ENCODE data around the gene ANK3.

ANK3 gene

DNA sequence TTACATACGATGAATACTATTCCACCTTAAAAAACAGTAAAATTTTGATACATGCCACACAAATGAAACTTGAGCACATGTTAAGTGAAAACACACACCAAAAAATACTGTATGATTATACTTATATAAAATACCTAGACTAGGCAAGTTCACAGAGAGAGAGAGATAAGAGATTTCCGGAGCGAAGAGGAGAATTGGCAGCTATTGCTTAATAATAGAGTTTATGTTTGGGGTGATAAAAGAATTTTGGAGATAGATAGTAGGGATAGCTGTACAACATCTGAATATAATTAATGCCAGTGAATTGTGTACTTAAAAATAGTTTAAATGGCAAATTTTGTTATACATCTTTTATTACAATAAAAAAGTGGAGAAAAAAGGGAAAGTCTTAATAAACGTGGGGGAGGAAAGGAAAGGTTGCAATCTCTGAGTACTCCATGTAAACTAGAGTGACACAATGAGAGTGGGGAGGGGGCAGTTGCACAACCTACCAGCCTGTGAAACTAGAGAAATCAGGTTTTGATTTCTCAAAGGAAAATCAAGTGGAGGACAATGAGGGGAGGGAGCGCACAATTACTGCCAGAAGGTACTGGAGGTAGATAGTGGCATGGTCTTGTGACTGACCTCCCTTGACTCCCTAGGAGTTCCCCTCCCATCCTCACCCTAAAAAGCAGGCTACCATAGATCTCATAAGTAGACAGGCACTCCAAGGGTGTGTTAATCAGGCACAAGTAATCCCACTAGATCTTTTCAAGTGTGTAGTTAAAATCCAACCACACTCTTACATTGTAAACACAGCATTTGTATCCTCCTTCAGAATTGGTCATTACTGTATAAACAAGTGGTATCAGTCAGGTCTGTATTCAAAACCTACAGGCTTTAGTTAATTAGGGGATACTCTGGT lies 31.6 kb upstream of the ANK3 start:
- no peaks in the 10 kb centered on the region for H3K4me1 Mint-ChIP-seq (ENCODE audit: low read depth)
- no peak overlapping the region for H3K4me3 Mint-ChIP-seq
- no peak overlapping the region for H3K27ac Mint-ChIP-seq
- no peaks in the 10 kb centered on the region for H3K36me3 Mint-ChIP-seq
- H3K27me3 Mint-ChIP-seq: peaks cover 1% of the 10 kb centered on the region
- no peaks in the 10 kb centered on the region for H3K9me3 Mint-ChIP-seq (ENCODE audit: low read depth)

DNA sequence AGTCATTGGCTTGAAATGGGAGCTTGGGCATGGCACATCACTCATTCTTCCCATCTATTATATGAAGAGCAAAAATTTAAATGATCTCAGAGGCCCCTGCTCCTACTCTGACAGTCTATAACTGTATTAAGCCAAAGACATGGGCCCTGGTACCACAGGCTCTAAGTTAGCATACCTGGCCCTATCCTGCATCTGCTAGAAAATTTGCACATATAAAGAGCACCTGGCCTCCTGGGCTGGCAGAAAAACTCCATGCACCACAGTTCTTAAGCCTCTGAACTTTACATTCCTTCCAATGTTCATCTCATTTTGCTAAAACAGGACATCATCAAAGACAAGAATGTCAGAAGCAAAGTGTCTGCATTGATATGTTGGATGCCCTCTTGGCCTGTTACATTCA lies 29.6 kb upstream of the ANK3 start:
- H3K9me3 Mint-ChIP-seq (ENCODE audit: low read depth): no peaks in the 10 kb centered on the region
- no peaks in the 10 kb centered on the region for H3K36me3 Mint-ChIP-seq
- no peak overlapping the region for H3K27ac Mint-ChIP-seq
- peaks cover 2% of the 10 kb centered on the region for H3K27me3 Mint-ChIP-seq
- H3K4me3 Mint-ChIP-seq: no peak overlapping the region
- no peaks in the 10 kb centered on the region for H3K4me1 Mint-ChIP-seq (ENCODE audit: low read depth)

DNA sequence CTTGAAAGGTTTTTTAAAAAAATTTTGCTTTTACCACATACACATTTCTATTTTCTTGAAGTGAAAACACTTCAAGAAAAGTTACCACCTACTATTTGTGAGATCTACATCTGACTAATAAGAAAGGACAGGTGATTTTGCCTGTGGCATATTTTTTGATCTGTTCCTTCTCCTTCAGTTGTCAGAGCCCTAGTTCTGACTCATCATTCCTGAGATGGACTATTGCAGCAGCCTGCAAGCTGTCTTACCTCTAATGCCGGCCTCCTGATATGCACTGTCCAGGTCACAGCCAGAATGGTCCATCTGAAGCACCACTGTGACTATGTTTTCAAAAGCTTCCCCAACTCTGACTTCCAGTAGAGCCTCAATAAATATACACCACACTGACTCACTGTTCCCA lies 28.2 kb upstream of the ANK3 start:
- H3K27ac Mint-ChIP-seq: no peak overlapping the region
- no peaks in the 10 kb centered on the region for H3K9me3 Mint-ChIP-seq (ENCODE audit: low read depth)
- H3K27me3 Mint-ChIP-seq: peaks cover 4% of the 10 kb centered on the region
- no peaks in the 10 kb centered on the region for H3K36me3 Mint-ChIP-seq
- no peaks in the 10 kb centered on the region for H3K4me1 Mint-ChIP-seq (ENCODE audit: low read depth)
- H3K4me3 Mint-ChIP-seq: no peak overlapping the region

DNA sequence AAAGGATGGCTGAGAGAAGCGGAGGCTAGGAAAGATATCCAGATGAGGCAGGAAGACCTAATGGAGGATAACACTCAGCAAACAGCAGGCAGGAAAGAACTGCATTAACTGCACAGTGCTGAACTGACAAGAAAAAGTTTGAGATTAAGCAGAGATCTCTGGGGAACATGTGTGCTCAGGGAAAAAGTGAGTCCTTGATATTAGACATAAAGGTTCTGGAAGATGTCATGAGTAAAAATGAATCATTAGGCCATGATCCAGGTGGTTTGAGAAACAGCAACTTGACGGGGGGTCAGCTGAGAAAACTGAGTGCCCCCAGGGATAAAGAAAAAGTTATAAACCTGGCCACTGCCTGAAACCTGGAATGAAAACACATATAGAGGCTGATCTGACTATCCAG lies 27.3 kb upstream of the ANK3 start:
- no peaks in the 10 kb centered on the region for H3K36me3 Mint-ChIP-seq
- no peaks in the 10 kb centered on the region for H3K9me3 Mint-ChIP-seq (ENCODE audit: low read depth)
- H3K27ac Mint-ChIP-seq: no peak overlapping the region
- H3K4me3 Mint-ChIP-seq: no peak overlapping the region
- H3K27me3 Mint-ChIP-seq: peaks cover 5% of the 10 kb centered on the region
- H3K4me1 Mint-ChIP-seq (ENCODE audit: low read depth): no peaks in the 10 kb centered on the region

DNA sequence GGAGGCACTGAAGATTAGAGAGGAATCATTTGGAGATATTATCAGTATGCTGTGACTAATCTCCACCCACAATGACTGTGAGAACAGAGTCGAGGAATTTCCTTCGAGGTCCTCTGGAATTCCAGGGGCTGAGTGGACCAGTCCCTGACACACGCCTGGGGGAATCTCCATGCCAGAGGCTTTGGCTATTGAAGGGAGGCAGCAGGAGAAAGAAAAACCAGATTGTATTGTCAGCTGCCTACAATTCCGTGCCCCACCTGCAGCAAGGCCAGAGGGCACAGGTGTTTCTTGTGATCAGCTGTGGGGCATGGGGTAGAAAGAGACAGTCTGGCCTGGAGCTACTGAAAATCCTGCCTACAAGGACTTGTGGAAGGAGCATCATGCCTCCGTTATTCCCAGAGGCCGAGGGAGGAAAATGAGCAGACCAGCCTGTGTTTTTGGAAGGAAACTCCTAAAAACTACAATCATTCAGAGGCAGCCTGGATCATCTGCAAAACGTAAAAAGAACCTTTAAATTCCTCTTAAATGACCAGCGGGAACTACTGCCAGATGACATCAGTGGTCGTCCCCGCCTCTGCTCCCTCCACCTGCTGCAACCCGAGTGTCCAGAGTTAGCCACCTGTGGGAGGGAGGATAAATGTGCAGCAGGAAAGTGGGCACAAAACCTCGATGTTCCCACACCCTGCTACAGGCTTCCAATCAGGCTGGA lies 25.4 kb upstream of the ANK3 start:
- Mint-ChIP-seq H3K36me3 (no peaks in the 10 kb centered on the region), H3K27ac (no peak overlapping the region), H3K4me1 (ENCODE audit: low read depth) (no peaks in the 10 kb centered on the region), H3K9me3 (ENCODE audit: low read depth) (no peaks in the 10 kb centered on the region), H3K4me3 (no peak overlapping the region), H3K27me3 (peaks cover 5% of the 10 kb centered on the region)

DNA sequence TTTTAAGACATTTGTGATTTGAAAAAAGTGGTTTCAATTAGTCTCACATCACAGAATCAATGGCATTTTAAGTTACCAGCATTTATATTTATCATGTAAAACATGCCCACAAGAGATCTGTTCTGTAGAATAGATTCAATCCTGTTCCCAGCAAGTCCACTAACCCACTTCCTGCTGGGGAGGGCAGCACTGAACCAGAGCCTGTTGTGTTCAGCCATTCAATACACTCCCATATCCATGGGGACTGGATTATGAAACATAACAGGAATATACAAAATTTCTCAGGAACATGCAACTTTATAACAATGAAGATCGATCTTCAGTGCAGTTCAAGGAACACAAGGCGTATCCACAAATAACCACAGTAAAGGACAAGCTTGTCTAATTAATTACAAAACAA lies 24.4 kb upstream of the ANK3 start:
- Mint-ChIP-seq H3K27ac (no peak overlapping the region), H3K9me3 (ENCODE audit: low read depth) (no peaks in the 10 kb centered on the region), H3K4me1 (ENCODE audit: low read depth) (no peaks in the 10 kb centered on the region), H3K27me3 (peaks cover 5% of the 10 kb centered on the region), H3K36me3 (peaks cover 3% of the 10 kb centered on the region), H3K4me3 (no peak overlapping the region)

DNA sequence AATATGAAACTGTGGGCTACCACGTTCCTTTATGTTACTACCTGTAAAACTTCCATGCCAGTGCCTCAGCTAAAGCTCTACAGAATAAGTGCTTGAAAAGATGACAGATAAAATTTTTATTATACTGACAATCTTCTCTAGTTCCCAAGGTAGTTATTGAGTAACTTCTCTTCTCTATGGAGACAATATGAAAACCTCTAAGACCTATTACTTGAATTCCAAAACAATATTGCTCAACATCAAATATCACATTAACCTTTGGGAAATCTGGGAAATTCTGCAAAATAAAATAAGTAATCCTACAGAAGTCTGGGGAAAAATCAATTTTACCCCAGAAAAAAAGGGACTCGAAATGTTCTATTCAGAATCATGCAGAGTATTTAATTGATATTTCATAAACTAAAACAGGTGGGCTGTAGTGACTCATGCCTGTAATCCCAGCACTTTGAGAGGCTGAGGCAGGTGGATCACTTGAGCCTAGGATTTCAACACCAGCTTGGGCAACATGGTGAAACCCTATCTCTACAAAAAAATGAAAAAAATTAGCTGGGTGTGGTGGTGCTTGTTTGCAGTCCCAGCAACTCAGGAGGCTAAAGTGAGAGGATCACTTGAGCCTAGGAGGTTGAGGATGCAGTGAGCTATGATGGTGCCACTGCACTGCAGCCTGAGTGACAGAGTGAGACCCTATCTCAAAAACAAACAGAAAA lies 23.8 kb upstream of the ANK3 start:
- H3K36me3 Mint-ChIP-seq: peaks cover 3% of the 10 kb centered on the region
- H3K4me3 Mint-ChIP-seq: no peak overlapping the region
- H3K27ac Mint-ChIP-seq: no peak overlapping the region
- H3K27me3 Mint-ChIP-seq: peaks cover 5% of the 10 kb centered on the region
- H3K4me1 Mint-ChIP-seq (ENCODE audit: low read depth): no peaks in the 10 kb centered on the region
- H3K9me3 Mint-ChIP-seq (ENCODE audit: low read depth): no peaks in the 10 kb centered on the region

DNA sequence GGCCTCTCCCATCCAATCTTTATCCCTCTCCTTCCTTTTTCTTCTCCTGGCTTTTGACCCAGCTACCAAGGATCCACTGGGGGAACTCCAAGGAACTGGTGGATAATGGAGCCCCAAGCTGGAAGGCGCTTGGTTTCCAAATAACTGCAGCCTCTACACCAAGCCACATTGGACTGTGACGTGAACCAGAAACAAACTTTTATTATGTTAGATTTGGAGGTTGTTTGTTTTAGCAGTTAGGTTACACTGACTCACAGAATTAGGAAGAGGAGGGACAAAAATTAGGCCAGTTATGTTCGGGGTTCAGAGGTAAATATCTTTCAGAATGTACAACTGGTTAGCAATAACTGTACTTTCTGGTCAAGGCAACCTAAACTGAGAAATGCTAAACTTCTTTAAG lies 21.3 kb upstream of the ANK3 start:
- Mint-ChIP-seq H3K27ac (no peak overlapping the region), H3K9me3 (ENCODE audit: low read depth) (no peaks in the 10 kb centered on the region), H3K27me3 (peaks cover 5% of the 10 kb centered on the region), H3K4me3 (no peak overlapping the region), H3K4me1 (ENCODE audit: low read depth) (no peaks in the 10 kb centered on the region), H3K36me3 (peaks cover 3% of the 10 kb centered on the region)

DNA sequence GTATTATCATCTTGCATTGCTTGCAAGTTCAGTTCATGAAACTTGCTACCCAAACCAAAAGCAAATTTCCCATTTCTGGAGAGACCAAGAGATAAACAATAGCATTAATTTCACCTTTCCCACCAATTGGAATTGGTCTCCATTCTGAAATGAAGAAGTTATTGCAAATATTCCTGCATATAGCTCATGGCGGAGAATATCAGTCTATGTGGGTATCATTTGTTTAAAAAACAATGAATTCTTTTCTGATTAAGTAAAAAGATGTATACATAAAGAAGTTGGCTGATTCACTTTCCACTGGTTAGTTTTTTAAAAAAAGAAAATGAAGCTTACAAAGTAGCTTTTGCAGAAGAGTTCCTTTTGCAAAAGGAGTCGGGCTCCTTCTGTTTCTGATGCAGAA lies 19.5 kb upstream of the ANK3 start:
- Mint-ChIP-seq H3K27me3 (peaks cover 3% of the 10 kb centered on the region), H3K36me3 (peaks cover 3% of the 10 kb centered on the region), H3K4me1 (ENCODE audit: low read depth) (no peaks in the 10 kb centered on the region), H3K4me3 (no peak overlapping the region), H3K9me3 (ENCODE audit: low read depth) (no peaks in the 10 kb centered on the region), H3K27ac (no peak overlapping the region)

DNA sequence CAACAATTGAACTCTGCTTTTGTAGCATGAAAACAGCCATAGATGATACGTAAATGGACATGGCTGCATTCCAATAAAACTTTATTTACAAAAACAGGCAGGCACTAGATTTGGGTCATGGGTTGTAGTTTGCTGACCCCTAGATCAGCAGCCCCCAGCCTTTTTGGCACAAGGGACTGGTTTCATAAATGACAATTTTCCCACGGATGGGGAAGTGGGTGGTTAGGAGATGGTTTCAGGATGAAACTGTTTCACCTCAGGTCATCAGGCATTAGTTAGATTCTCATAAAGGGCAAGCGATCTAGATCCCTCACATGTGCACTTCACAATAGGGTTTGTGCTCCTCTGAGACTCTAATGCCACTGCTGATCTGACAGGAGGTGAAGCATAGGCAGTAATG lies 16.5 kb upstream of the ANK3 start:
- H3K4me1 Mint-ChIP-seq (ENCODE audit: low read depth): no peaks in the 10 kb centered on the region
- no peaks in the 10 kb centered on the region for H3K9me3 Mint-ChIP-seq (ENCODE audit: low read depth)
- H3K4me3 Mint-ChIP-seq: no peak overlapping the region
- no peaks in the 10 kb centered on the region for H3K27me3 Mint-ChIP-seq
- no peak overlapping the region for H3K27ac Mint-ChIP-seq
- peaks cover 3% of the 10 kb centered on the region for H3K36me3 Mint-ChIP-seq

DNA sequence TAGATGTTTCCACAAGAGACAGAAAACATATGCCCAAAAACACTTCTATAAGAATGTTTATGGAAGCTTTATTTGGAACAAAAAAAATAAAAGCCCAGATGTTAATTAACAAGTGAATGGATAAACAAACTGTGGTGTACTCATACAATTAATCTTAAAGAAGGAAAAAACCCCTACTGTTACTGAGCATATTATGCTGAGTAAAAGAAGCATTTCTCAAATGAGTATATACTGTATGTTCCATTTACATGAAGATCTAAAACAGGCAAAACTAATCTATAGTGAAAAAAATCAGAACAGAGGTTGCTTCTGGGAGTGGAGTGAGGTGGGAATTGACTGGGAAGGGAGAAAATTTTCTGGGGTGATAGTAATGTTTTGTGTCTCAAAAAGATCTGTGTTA lies 15.5 kb upstream of the ANK3 start:
- no peaks in the 10 kb centered on the region for H3K9me3 Mint-ChIP-seq (ENCODE audit: low read depth)
- H3K4me3 Mint-ChIP-seq: no peak overlapping the region
- H3K27ac Mint-ChIP-seq: no peak overlapping the region
- peaks cover 3% of the 10 kb centered on the region for H3K36me3 Mint-ChIP-seq
- H3K27me3 Mint-ChIP-seq: no peaks in the 10 kb centered on the region
- H3K4me1 Mint-ChIP-seq (ENCODE audit: low read depth): no peaks in the 10 kb centered on the region

DNA sequence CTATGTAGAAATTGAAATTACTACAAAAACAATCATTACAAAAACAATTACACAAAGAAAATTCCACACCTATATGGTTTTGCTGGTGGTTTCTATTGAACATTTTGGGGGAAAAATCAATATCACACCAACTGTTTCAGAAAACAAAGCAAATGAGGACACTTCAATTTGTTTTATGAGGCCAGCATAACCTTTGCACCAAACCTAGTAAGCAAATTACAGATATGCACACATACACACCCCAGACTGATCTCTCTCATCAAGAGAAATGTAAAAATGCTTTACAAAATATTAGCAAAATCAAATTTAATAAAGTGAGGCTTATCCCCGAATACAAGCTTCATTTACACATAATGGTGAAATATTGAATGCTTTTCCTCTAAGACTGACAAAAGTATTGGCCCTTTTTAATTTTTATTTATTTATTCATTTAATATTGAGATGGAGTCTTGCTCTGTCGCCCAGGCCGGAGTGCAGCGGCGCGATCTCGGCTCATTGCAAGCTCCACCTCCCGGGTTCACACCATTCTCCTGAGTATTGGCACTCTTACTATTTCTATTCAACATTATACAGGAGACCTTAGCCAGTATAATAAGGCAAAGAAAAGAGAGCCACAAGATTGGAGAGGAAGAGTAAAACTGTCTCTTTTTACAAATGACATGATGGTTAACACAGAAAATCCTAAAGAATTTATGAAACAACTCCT lies 13.6 kb upstream of the ANK3 start:
- Mint-ChIP-seq H3K4me1 (ENCODE audit: low read depth) (no peaks in the 10 kb centered on the region), H3K36me3 (no peaks in the 10 kb centered on the region), H3K27ac (no peak overlapping the region), H3K9me3 (ENCODE audit: low read depth) (no peaks in the 10 kb centered on the region), H3K4me3 (no peak overlapping the region), H3K27me3 (no peaks in the 10 kb centered on the region)

DNA sequence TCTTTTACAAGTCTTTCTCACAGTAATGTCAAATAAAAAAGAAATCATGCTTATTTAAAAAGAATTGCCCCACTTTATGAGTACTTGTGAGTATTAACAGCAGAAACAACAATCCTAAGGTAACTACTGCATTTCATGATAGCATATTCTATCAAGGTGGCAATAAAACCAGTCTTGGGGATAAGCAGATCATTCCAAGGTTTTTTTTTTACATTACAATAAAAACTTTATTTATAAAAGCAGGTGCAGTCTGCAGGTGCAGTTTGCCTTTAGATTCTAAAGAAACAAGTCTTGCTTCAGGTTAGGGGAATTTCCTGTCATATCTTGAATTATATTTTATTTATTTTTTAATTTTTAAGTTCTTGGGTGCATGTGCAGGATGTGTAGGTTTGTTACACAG lies 10.7 kb upstream of the ANK3 start:
- Mint-ChIP-seq H3K4me3 (no peak overlapping the region), H3K4me1 (ENCODE audit: low read depth) (no peaks in the 10 kb centered on the region), H3K9me3 (ENCODE audit: low read depth) (no peaks in the 10 kb centered on the region), H3K27me3 (no peaks in the 10 kb centered on the region), H3K27ac (no peak overlapping the region), H3K36me3 (no peaks in the 10 kb centered on the region)

DNA sequence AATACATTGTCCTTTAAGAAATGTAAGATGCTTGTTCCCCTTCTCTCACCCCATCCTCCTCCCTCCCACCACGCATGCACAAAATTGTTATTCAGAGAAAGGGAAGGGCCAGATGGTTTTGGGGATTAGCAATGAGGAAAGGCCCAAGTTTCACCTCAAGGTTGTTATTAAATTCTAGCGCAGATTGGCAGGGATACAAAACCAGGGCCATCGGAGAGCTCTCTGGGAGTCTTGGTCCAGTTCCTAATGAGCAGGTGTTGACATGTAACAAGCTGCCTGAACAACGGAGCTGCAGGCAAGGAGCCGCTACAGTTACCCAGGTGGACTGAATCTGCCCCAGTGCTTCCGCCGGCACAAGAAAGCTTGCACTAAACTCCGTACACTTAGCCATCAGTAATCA lies 9.7 kb upstream of the ANK3 start:
- no peaks in the 10 kb centered on the region for H3K27me3 Mint-ChIP-seq
- no peaks in the 10 kb centered on the region for H3K4me1 Mint-ChIP-seq (ENCODE audit: low read depth)
- no peaks in the 10 kb centered on the region for H3K36me3 Mint-ChIP-seq
- H3K9me3 Mint-ChIP-seq (ENCODE audit: low read depth): no peaks in the 10 kb centered on the region
- no peak overlapping the region for H3K27ac Mint-ChIP-seq
- H3K4me3 Mint-ChIP-seq: no peak overlapping the region

DNA sequence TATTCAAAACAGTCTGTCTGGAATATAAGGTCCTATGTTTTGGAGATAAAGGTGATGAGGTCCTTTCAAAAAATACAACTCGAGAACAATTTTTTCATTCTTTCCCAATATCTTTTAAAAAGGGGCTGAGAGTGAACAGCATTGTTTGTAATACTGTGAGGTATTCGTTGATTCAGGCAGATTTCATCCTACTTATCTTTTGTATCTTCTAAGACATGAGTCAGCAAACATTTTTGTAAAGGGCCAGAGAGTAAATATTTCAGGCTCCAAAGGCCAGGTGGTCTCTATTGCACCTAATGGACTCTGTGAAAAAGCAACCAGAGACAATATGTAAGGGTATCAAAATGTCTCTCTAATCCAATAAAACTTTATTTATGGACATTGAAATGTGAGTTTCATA lies 8.1 kb upstream of the ANK3 start:
- Mint-ChIP-seq H3K4me1 (ENCODE audit: low read depth) (no peaks in the 10 kb centered on the region), H3K9me3 (ENCODE audit: low read depth) (no peaks in the 10 kb centered on the region), H3K27ac (no peak overlapping the region), H3K36me3 (no peaks in the 10 kb centered on the region), H3K27me3 (no peaks in the 10 kb centered on the region), H3K4me3 (no peak overlapping the region)
